Left forelimb (tissue), 1 donor: ENCODE measurements around the gene PDE7B.

ENCODE experiments used
- DNase-seq: peaks from one replicate; pipeline ENCODE4 v3.0.0-alpha.2; 2018; ENCODE audit warnings: low spot score

The PDE7B gene

DNA sequence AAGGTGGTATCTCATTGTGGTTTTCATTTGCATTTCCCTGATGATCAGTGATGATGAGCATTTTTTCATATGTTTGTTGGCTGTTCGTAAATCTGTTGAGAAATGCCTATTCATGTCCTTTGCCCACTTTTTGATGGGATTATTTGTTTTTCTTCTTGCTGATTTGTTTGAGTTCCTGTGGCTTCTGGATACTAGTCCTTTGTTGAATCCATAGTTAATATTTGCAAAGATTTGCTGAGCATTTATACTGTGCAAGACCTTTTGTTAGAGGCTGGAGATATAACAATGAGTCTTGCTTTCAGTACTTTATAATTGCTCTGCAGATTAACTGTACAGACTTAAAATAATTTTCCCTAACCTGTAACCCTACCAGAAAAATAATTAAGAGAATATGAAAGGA is 35.6 kb downstream of the PDE7B start:
- no peak for DNase-seq

DNA sequence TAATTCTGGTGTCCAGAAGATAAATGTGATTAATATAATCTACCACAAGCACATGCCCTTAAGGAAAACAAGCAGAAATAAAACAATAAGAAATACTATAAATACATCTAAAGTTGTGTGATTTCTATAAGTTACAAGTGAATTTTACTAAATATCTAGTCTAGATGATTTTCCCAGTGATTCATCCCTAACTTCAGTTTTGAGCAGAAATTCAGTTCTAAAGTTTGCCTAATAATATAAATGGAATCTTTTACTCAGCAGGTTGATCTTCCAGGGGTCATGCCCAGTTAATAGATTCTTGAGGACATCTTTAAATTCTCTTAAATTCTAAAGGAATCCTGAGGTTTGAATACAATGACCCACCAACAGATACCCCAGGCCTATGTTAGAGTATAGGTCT is 37.3 kb downstream of the PDE7B start:
- no peak for DNase-seq

DNA sequence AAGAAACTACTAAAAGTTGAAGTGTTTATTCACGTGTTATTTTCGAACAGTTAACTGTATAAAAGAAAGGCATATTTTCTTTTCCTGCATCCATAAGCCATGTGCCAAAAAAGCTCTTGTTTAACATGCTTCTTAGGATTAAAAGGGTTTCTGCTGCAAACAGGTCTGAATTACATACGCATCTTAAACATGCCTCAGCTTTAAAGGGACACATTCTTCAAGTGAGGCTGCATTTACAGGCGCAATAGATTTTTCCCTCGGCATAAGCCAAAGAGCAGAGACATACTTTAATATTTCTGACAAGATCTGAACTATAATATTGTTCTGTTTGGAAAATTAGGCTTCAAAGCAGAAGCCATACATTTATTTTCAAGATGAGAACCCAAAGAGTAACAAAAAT is 39.4 kb downstream of the PDE7B start:
- DNase-seq = no peak

DNA sequence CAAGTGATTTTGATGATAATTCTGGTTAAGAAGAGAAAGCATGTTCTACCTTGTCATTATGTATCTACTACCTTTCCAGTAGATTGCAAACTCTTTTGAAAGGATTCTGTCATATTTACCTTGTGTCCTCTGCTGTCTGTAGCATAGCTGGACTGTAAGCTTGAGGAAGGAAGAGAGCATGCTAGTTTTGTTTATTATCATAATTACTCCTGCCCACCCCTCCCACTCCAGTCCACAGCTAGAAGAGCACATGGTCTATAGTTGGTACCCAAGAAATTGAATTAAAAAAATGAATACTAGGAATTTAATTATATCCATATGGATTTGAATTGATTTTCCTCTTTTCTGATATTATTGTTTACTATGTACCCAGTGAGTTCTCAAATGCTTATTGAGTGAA is 40.2 kb downstream of the PDE7B start:
- no peak for DNase-seq

DNA sequence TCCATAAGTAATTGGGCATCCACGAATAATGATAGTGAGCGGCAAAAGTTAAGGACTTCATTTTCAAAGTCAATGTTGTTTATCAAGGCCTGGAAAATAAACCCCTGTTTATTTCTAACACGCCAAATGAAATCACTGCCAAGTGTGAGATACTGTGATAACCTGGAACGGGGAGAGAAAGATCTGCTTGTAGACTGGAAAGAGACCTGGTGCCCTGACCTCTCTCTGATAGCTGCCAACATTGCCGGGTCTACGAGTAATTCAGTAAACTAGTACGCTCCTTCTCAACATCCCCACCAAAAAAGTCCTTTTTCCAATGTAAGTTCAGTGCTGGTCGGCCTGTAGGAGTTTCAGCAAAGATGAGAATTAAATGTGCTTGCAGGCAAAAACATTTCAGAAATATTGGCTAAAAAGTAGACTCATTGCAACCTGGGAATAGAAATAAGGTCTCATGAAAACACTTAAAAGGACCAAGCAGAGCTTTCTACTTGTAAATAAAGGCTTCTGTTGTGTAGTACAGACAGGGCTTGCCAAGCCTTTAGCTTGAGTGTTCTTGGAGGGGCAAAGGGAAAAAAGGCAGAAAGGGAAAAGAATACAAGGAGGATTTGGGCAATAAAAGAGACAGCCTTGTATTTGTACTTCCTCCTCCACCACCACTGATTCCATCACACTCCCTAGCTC is 43.9 kb downstream of the PDE7B start:
- DNase-seq = no peak

DNA sequence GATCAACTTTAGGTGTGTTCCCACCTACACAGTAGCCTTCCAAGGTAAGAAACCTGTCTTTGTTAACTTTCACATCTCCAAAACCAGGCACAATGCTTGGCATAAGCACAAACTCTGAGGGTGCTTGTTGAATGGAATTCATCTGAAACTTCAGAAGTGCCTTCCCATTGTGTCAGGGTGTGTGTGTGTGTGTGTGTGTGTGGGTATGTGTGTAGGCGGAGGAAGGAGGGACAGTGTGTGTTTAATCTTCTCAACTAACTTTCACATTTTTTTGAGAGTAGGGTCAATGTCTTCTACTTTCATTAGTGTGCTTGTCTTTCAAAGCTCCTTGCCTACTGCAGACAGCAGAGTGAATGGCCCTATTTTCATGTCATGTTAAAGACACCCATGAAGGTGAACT is 45.6 kb downstream of the PDE7B start:
- no peak for DNase-seq

DNA sequence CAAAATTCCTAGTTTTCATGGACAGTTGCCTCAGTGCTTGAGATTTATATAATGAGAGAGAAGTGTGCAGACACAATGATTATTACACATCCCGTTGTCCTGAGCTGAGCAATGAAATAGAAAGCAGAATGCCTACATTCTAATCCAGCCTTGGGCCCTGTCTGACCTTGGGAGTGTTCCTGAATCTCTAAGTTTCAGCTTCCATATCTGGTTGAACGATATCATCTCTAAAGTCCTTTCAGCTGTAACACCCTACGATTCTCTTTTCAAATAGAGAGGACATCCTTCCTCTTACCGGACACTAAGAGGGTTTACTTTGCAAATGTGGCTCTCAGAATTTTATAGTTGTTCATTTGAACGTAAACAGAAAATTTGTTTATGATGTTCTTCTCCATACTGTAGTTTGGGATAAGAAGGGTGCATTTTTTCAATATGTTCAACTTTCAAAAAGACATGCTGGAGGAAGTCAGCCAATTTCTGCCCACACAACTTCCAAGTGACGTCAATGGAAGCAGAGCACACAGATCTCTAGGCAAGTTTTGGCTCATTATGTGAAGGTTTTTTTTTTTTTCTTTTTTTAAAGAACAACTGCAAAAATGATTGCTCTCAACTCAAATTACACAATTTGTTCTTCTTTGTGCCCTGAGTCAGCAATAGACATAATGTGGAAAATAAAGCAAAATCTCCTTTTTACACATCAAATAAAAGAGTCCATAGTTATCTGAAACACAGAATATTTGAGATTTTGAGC is 50.4 kb downstream of the PDE7B start:
- DNase-seq = no peak

DNA sequence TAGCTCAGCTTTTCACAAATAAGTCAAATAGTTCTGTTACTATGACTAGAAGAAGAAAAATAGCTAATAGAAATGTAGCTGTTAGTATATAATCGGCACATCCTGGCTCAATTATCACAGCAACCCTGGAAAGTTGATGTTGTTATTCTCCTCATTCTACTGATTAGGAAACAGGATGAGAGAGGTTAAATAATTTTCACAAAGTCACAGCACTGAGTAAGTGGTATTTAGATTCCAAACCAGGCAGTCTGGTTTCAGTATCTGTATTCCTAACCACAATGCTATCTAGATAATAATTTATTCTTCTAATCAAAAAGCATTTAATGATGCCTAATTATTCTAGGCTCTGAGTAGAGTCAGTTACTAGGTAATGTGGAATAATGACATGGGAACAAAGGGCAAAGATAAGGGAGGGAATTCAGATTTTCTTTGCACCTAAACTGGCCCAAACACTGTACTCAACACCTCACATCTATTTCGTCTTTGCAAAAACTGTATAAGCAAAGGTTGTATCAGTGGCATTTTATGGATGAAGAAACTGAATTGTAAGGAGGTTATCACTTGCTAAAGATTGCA is 51.3 kb downstream of the PDE7B start:
- no peak for DNase-seq

DNA sequence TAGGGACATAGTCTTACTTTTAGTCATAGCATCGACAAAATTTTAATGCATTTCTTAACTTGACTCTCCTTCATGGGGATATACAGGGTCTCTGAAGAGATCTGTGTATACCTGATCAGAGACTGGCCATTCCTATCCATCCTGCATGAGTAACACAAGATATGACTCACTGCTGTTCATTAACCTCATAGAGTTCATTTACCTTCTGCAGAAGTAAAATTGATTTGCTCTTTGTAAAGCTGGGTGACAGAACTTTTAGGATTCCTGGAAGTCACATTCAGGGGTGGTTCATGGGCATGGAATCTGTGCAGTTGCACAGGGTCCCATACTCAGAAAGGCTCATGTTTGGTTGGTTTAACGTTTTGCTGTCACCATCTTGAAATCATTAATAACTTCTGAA is 53.2 kb downstream of the PDE7B start:
- DNase-seq = no peak

DNA sequence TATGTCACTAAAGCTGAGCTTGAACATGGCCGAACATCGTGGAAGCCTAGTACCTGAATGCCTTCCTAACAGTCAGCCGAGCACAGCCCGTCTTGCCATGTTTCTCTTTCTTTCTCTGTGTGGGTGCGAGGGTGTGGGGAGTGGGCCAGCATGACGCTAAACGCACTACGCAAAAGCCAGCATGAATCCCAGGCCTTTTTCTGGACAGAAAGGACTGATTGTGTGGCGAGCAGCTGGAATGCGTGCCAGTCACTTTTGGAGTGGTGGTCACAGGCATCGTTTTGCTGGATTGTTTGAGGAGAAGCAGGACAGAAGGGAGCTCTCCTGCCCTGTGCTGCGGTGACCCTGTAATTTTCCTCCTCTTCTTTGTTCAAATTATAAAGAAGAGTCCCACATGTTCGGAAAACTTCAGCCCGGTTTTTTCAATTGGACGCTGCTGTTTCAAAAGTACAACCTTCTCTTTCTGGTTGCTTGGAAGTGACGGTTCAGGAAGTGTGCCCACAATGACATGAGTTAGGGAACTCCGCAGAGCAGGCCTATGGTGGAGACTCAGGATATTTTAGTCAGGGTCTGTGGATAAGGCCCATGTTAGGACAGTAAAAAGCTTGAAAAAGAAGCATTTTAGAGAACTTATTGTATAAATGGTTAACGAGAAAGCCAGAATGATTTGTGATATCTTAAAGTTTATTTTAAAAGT is 54.3 kb downstream of the PDE7B start:
- no peak for DNase-seq

DNA sequence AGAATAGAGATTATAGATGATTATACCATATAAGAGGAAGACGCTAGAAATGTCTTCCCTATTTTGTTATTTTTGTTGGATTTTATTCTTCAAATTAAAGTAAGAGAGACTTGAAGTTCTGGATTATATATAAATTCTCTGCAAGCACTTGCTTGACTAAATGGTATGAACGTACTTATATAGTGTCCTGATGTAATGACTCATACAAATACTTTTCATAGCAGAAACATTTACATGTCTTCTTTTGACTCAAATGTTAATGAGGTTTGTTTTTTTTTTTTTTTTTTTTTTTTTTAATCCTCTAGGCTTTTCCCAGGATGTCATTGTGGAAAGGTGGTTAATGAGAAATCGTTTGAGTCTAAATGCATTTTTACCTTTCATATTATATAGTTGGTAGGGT is 55.0 kb downstream of the PDE7B start:
- no peak for DNase-seq

DNA sequence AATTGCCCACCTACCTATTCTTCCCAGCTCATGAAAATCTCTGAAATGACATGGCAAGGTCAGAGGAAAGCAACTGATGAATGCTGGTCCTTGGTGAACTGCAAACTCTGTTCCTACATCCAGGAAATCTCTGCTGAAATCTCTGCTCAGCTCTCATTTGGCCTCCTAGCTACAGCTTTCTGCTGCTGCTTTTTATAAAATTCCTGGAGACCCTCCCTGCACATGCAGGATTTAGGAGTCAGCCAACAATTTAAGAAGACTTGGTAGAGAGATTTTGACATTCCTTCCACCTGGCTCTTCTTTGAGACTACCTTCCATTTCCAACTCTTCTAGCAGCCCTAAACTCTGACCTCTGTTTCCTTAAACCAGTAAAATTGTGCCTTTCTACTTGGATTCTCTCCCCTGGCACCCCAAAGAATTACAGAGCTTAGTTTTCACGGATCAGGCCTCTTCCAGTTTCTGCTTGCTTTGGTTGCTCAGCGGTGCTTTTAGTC is 55.5 kb downstream of the PDE7B start:
- DNase-seq = no peak

DNA sequence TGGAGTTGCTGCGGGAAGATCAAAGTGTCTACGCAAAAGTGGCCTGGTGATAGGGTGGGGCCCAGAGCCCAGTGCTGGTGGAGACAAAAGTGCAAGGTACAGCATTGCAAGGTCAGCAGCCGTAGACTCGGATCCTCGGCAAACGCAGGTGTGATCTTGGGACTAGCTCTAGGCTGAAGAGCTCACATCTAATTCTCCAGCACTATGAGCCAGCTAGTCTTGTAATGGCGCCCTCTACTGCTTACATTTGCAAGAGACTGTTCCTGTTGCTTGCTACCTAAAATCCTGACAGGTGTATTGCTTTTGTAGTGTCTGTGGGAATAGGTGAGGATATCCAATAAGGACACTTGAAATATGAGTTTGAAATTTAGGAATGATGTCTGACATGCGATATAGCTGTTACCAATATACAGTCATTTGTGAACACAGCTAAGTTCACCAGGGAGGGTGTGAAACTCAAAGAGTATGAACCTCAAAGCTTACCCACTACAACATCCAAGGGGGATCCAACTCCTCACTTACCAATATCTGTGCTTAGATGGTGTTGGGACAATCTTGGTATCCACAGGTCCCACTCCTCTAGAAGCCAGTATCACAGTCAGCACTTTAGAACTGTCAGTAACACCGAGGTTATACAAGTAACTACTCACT is 58.4 kb downstream of the PDE7B start:
- no peak for DNase-seq

DNA sequence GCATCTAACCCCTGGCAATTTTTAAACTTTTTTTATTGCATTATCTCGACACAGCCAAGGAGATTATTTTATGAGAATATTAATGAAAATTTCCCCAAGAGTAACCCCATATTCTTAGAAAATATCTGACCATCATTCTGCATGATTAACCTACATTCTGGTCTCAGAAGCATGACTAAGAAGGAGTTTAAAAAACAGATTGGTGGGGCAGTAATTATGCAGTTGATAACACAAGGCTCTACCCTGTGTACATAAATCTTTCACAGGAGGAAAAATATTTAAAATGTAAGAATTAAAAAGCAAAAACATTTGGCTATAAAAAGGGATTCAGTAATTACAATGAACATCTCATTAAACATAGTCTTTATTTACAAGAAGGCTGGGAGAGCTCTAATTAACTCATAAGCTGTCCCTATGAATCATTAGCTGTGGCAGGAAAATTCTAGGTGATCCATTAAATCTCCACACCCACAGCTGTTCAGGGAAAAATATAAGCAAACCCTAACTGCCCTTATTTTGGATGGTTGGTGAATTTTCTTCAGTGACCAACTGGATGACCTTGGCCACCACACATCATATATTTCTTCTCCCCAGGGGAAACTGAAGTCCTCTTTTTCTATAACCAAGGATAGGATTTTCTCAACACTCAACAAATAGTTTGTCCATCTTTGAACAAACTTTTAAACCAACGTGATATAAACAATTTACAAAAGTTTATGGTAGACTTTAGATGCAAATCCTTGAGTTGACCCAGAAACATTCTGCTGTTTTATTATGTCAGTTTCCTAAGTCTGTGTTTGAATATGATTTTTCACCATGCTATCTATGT is 59.5 kb downstream of the PDE7B start:
- DNase-seq = no peak

DNA sequence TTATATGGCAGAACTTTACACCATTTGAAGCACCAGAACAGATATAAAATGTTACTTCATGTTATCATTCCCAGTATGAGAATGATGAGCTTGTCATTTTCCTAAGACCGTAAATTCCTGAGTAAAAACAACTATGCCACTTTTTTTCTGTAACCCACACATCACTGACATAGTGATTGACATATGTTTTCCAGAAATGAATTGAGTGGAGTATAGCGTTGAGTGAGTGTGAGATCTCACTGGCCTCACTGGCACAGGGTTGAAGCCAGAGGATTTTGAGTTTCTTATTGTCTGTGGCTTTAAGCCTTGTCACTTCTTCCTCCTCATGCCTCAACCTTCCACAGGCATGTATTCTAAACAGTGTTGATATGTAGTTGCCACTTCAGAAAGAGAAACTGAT is 62.3 kb downstream of the PDE7B start:
- no peak for DNase-seq

DNA sequence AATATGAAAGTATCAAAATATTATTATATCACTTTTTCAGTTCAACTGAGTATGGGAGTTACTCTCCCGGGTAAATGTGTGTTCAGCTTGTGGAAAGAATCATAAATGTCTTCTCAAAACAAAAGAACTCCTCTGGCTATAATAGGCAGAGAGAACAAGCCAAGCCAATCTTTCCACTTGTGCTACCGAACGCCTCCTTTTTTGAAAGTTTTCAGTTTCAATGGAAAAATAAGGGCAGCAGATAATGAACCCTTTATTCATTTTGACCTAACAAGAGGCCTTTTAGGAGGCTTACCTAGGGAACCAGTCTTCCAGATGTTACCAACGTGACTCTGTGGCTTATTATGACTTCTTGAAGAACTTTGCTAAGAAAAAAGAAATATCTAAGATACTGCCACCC is 67.5 kb downstream of the PDE7B start:
- DNase-seq = no peak

DNA sequence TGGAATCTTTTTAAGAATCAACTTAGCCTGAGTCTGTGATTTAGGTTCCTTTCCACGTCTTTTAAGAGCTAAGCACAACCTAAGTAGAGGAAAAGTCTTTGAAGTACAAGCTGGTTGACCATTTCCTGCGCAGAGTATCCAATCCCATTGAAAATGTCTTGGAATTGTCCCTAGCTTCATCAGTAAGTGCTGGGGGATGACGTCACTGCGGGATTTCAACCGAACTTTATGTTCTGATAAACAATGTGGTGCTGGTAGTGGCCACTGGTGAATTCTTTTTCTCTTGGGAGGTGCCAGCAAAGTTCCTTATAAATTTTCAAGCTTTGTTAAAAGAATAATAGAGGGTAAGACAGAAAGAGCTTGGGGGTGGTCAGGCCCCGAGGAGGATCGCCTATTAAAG is 69.2 kb downstream of the PDE7B start:
- no peak for DNase-seq

DNA sequence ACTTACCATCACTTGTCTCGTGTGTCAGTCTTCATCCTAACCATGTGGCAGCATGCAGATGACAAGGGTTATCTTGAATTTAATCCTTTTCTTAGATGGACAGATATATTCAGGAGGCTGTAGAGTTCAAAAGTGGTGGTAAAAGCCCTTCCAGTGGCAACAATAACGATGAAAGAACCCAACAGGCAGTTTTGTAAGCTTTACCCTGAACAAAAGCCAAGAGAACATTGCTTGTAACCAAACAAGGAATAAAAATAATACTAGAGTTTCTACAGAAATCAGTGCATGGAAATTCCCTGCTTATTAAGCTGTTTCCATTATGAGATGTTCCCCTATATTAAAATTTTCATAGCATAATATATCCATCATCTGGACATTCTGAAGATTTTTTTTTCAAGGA is 69.7 kb downstream of the PDE7B start:
- DNase-seq = no peak

DNA sequence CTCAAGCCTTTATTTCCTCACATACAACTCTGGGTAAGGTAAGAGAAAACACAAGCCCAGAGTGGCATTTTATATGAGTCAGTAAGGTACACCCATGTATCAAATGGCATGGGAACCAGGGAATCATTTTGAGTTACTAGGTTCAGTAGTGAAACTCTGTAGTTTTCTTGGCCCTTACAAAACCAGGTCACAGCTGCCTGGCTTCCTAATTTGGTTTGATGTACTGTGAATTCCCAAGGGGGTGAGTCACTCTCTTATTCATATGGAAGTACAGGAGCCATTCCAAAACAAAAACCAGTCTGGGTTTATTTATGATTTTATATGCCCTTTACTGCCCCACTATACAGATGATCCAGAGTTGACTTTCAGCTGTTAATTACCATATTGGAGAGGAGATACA is 70.7 kb downstream of the PDE7B start:
- no peak for DNase-seq

DNA sequence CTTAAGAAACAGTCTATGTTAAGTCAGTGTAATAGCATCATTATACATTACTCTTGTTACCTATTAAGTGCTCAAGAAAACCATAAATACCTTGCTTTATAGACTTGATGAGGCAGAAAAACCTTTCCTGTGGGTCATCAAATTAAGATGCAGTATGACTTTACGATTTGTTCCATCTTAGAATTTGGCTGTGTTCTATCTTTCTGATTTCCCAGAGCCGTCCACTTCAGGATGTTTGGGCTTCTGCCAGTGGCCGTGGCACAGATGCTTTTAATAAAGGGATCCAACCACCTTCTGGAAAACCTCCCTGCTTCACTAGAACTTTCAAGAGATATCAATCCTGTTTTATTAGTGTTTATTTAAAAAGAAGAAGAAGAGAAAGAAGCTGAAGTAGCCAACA is 71.2 kb downstream of the PDE7B start:
- DNase-seq = no peak

DNA sequence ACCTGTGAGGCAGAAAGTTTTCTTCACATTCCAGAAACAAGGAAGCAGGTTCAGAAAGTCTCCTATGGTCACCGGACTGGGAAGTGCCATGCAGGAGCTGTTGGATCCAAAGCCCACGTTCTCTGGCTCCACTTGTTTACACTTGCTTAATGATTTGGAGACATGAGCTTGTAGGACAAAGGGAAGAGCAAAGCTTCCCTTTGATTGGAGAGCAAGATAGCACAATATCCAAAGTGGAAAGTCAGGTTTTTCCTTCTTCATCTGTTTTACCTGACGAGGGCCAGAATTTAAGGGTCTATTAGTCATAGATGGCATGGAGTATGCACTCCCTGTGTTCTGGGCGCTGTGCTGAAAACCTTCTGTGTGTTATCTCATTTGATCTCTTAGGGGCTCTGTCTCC is 81.2 kb downstream of the PDE7B start:
- DNase-seq = no peak
